HepG2 (cell line): Measurements from ENCODE around the gene SNX21. TPM values are rescaled to one million over a fixed set of nuclear protein-coding genes. Genes with fewer than 3 reads are reported as not detected.

Experiments used
- BRD4 ChIP-seq: sonication (generic); formaldehyde crosslinking; IDR thresholded peaks from 2 replicates; pipeline ENCODE4 v1.4.0; 2020; ENCODE audit warnings: missing genetic modification reagents
- CHD4 ChIP-seq: fragments of 200-600 bp; sonication (generic); IDR thresholded peaks from 2 replicates; pipeline ENCODE4 v1.7.0; 2017; ENCODE audit warnings: mild to moderate bottlenecking, low read length, borderline replicate concordance
- DMAP1 ChIP-seq: IDR thresholded peaks from 2 replicates; pipeline ENCODE4 v1.6.1; 2016
- E2F2 ChIP-seq: sonication (generic); formaldehyde crosslinking; IDR thresholded peaks from 2 replicates; pipeline ENCODE4 v1.4.0; 2020; ENCODE audit warnings: missing genetic modification reagents, borderline replicate concordance
- GATA4 ChIP-seq: sonication (generic); IDR thresholded peaks from 2 replicates; pipeline ENCODE4 v1.6.1; 2016; ENCODE audit warnings: antibody characterized with exemption, low read depth, borderline replicate concordance
- HNRNPL ChIP-seq: fragments of 200-400 bp; formaldehyde crosslinking; IDR thresholded peaks from 2 replicates; pipeline ENCODE4 v1.6.1; 2017; ENCODE audit warnings: mild to moderate bottlenecking, low read depth, low read length
- HNRNPLL ChIP-seq: fragments of 200-400 bp; formaldehyde crosslinking; IDR thresholded peaks from 2 replicates; pipeline ENCODE4 v1.6.1; 2017; ENCODE audit warnings: mild to moderate bottlenecking, low read depth, low read length; ENCODE audit not compliant: poor library complexity, severe bottlenecking
- HOXA9 ChIP-seq: sonication (generic); formaldehyde crosslinking; IDR thresholded peaks from 2 replicates; pipeline ENCODE4 v1.8.1; 2022; ENCODE audit warnings: missing genetic modification reagents, mild to moderate bottlenecking, moderate library complexity, borderline replicate concordance
- NR2C2 ChIP-seq: sonication (generic); formaldehyde crosslinking; IDR thresholded peaks from 2 replicates; pipeline ENCODE4 v1.4.0; 2020; ENCODE audit warnings: missing genetic modification reagents, mild to moderate bottlenecking, moderate library complexity, borderline replicate concordance
- PHF21A ChIP-seq: sonication (generic); formaldehyde crosslinking; IDR thresholded peaks from 2 replicates; pipeline ENCODE4 v1.5.0; 2020; ENCODE audit warnings: mild to moderate bottlenecking, missing genetic modification reagents
- POGK ChIP-seq: sonication (generic); formaldehyde crosslinking; conservative IDR thresholded peaks from 2 replicates; pipeline ENCODE4 v1.8.0; 2022; ENCODE audit warnings: mild to moderate bottlenecking, moderate library complexity, missing genetic modification reagents
- PREB ChIP-seq: sonication (generic); formaldehyde crosslinking; IDR thresholded peaks from 2 replicates; pipeline ENCODE4 v1.4.0; 2020; ENCODE audit warnings: missing genetic modification reagents
- RBFOX2 ChIP-seq: fragments of 200-400 bp; formaldehyde crosslinking; IDR thresholded peaks from 2 replicates; pipeline ENCODE4 v1.6.1; 2017; ENCODE audit warnings: low read depth, mild to moderate bottlenecking, low read length
- SSRP1 ChIP-seq: IDR thresholded peaks from 2 replicates; pipeline ENCODE4 v1.6.1; 2016; ENCODE audit warnings: control low read depth
- TRIM24 ChIP-seq: sonication (generic); formaldehyde crosslinking; IDR thresholded peaks from 2 replicates; pipeline ENCODE4 v1.8.0; 2022; ENCODE audit warnings: mild to moderate bottlenecking, missing genetic modification reagents
- ZNF687 ChIP-seq: sonication (generic); formaldehyde crosslinking; IDR thresholded peaks from 2 replicates; pipeline ENCODE4 v1.5.1; 2020; ENCODE audit warnings: mild to moderate bottlenecking, missing genetic modification reagents, moderate library complexity
- ZNF724P ChIP-seq: sonication (generic); formaldehyde crosslinking; IDR thresholded peaks from 2 replicates; pipeline ENCODE4 v1.8.0; 2022; ENCODE audit warnings: missing genetic modification reagents, borderline replicate concordance
- ZNF776 ChIP-seq: sonication (generic); formaldehyde crosslinking; IDR thresholded peaks from 2 replicates; pipeline ENCODE4 v1.4.0; 2020; ENCODE audit warnings: mild to moderate bottlenecking, missing genetic modification reagents
- ZNF782 ChIP-seq: sonication (generic); formaldehyde crosslinking; IDR thresholded peaks from 2 replicates; pipeline ENCODE4 v1.4.0; 2020; ENCODE audit warnings: missing genetic modification reagents, mild to moderate bottlenecking, borderline replicate concordance
- ZNF83 ChIP-seq: sonication (generic); formaldehyde crosslinking; IDR thresholded peaks from 2 replicates; pipeline ENCODE4 v1.4.0; 2020; ENCODE audit warnings: missing genetic modification reagents, mild to moderate bottlenecking, borderline replicate concordance
- polyA plus RNA-seq, 8 experiments: library from polyadenylated mRNA; depleted of rRNA in 3 of 8; stranded (reverse) in 7 of 8; unstranded in 1 of 8; fragments of >200 nt; fragmentation: Illumina TruSeq in 4 of 8; extraction: Trizol in 4 of 8; gene quantifications; 2 replicates each; pipeline versions ENCODE4 v1.2.1 to v1.2.3, GENCODE V29; 2011 to 2016; ENCODE audit warnings: low read depth in 4 of 8, missing spikeins in 1 of 8, mixed read lengths in 1 of 8; ENCODE audit not compliant: insufficient read depth in 1 of 8
- total RNA-seq, 5 experiments: library from RNA; depleted of rRNA; stranded (reverse); fragments of >200 nt; fragmentation: Illumina TruSeq; extraction: Trizol; gene quantifications; 2 replicates each; pipeline ENCODE4 v1.2.3, GENCODE V29; 2016; ENCODE audit warnings: low read depth in 1 of 5

The SNX21 gene
- total and polyA plus RNA-seq, 2 of the 13 experiments (the other 11 are each of a cell fraction or from before 2014, with no cell fraction given), result 7.7 to 12.8 TPM

- peak; percentile 87 for TF ChIP-seq ZNF687 (CRISPR knock-in tag)
- peak; percentile 97 for TF ChIP-seq POGK (CRISPR knock-in tag)
- peak; percentile 22; the same call in 1 of the 2 replicates for TF ChIP-seq ZNF782
- TF ChIP-seq CHD4, result no peak; the same call in 1 of the 2 replicates
- TF ChIP-seq RBFOX2, result peak; percentile 91
- TF ChIP-seq E2F2 (CRISPR knock-in tag), result peak; percentile 79; the same call in 1 of the 2 replicates
- peak; percentile 75 for TF ChIP-seq HNRNPLL
- no peak for TF ChIP-seq GATA4
- peak; percentile 64; the same call in 1 of the 2 replicates for TF ChIP-seq ZNF776
- TF ChIP-seq PHF21A, result 0 out of 2 replicates have a peak, but pooled peaks have one; percentile 3
- TF ChIP-seq BRD4 (CRISPR knock-in tag), result peak; percentile 64; the same call in 1 of the 2 replicates
- TF ChIP-seq HNRNPL, result peak; percentile 88
- no peak; the same call in 1 of the 2 replicates for TF ChIP-seq ZNF724P
- TF ChIP-seq TRIM24 (CRISPR knock-in tag), result no peak
- no peak for TF ChIP-seq SSRP1 (CRISPR knock-in tag)
- peak; percentile 9; the same call in 1 of the 2 replicates for TF ChIP-seq NR2C2
- TF ChIP-seq PREB (CRISPR knock-in tag), result no peak
- TF ChIP-seq DMAP1 (CRISPR knock-in tag), result peak; percentile 82
- TF ChIP-seq HOXA9 (CRISPR knock-in tag), result peak; percentile 96
- peak; percentile 91; the same call in 1 of the 2 replicates for TF ChIP-seq ZNF83 (CRISPR knock-in tag)
Observed at GRCh38 chr20:45812157-45813005, 21.2 kb upstream of the SNX21 start, which contains the start of gene UBE2C (continued).
